Activated T-helper 1 cell treated with Interleukin-2 at 50 U/mL for 16 hours (primary cell): ENCODE results near the gene SPATA24.
A peak's percentile ranks its signal among the peaks of the same experiment; 100 is the strongest.
"Not testable (repeated sequence)": the region's sequence is repeated elsewhere in the genome, so short reads cannot be mapped to it uniquely, and the experiment has no call there.

Experiments used
- DNase-seq: peaks from one replicate; pipeline ENCODE4 v3.0.0-alpha.2; 2020; ENCODE audit warnings: low read depth

Gene SPATA24, protein sequence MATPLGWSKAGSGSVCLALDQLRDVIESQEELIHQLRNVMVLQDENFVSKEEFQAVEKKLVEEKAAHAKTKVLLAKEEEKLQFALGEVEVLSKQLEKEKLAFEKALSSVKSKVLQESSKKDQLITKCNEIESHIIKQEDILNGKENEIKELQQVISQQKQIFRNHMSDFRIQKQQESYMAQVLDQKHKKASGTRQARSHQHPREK

DNA sequence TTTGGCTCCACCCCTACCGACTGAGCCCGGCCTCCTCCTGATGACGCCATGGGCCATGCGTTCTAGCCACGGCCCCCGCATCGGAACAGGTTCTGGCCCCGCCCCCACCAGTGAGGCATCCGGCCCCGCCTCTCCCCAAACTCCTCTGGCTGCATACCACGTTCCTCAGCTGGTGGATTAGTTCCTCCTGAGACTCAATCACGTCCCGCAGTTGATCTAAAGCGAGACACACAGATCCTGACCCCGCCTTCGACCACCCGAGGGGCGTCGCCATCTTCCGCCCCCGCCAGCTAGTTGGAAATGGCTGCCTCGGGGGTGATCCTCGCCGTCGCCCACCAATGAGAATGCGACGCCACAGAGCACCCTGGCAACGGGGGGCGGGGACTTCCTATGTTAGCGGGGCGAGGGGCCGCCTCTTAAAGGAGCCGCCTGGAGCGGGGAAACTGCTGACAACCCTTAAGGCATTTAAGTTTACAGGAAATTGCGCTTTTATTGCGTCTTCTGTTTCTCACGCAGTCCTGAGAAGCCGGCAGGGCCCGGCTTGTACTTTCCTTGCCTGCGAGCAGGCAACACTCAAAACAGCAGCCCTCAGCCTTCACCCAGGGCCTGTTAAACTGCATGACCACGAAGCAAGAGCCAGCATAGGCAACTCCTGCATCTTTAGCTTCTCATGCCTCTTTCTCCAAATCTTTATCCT lies at the start of gene SPATA24:
Gene SPATA24 (minus strand): TSS at position 303 of the 697 bp plus-strand sequence. CDS start 29 bp downstream, at position 274.
- peak; percentile 96 for DNase-seq

DNA sequence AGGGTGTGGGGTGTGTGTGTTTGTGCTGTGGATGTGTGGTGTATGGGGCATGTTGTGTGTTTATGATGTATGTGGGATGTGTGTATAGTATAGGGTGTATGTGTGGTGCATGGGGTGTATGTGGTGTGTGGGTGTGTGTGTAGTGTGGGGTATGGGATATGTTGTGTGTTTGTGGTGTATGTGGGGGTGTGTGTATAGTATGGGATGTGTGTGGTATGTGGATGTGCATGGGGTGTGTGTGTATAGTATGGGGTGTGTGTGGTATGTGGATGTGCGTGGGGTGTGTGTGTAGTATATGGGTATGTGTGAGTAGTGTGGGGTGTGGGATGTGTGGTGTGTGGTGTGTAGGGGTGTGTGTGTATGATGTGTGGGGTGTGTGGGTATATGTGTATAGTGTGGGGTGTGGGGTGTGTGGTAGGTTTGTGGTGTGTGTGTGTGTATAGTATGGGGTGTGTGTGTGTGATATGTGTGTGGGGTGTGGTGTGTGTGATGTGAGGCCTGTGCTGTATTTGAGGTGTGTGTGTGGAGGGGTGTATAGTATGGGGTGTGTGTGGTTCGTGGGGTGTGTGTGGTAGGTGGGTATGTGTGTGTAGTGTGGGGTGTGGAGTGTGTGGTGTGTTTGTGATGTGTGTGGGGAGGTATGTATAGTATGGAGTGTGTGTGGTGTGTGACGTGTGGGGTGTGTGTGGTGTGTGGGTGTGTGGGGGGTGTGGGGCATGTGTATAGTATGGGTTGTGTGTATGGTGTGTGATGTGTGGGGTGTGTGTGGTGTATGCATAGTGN lies 48.2 kb upstream of the SPATA24 start:
- no peak for DNase-seq

DNA sequence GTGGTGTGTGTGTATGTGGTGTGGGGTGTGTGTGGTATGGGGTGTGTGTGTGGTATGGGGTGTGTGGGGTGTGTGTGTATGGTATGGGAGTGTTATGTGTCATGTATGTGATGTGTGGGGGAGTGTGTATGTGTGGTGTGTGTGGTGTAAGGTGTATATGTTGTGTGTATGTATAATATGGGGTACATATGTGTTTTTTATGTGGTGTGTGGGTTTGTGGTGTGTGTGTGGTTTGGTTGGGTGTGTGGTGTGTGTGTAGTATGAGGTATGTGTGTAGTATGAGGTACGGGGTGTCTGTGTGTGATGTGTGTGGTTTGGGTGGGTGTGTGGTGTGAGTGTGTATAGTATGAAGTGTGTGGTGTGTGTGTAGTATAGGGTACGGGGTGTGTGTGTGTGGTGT lies 47.3 kb upstream of the SPATA24 start:
- DNase-seq: no peak

DNA sequence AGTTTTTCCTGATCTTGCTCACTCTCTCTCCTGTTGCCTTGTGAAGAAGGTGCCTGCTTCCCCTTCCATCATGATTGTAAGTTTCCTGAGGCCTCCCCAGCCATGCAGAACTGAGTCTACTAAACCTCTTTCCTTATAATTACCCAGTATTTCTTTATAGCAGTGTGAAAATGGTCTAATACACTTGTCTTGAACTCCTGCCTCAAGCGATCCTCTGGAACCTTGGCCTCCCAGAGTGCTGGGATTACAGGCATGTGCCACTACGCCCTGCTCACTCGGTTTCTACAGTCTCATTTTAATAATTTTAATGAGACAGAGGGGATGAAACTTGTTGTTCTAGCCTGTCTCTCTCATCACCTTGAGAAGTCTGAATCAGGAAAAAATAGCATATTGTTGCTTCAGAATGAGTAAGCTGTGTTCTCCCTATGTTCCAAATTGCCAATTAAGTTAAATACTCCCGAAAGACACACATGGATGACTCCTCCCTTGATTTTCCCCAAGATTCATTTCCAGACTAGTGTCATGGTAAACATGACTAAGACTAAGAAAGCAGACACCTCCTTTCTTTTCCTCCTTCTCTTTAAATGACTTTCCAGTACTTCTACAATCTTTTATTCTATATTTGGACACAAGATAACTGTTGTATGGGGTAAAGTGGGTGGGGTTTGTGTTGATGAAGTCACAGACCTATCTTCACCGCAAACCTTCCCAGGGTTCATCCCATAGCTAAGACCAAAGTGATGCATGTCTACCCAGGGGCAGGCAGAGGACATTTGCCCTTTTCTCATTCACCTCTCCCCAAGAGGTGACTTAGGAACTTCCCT lies 43.3 kb upstream of the SPATA24 start:
- no peak for DNase-seq

DNA sequence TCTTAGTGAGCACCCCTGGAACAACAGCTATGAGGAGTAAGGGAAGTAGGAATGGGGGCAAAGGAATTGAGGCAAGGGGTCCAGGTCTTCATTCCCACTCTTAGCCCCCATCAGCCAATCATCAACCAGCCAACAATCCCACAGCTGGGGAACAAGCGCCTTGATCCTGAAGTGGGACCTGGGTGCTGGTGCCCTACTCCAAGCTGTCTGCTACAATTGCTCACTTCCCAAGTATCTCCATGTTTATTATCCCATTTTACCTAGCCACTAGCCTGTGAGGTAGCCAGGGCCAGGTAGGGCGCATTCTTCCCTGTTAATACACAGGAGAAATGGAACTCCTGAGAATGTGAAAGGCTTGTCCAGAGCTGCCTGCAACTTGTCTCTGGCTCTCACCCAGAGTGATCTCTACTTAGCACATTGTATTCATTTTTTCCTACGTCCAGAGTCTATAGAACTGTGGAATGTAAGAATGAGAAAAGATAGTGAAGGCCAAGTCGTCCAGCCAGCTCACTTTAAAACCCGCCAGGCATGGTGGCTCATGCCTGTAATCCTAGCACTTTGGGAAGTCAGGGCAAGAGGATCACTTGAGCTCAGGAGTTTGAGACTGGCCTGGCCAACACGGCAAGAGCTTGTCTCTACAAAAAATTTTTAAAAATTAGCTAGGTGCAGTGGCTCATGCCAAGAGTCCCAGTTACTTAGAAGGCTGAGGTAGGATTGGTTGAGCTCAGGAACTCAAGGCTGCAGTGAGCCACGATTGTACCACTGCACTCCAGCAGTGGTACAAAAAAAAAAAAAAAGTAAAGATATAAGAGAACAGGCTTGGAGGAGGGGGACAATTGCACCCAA lies 41.7 kb upstream of the SPATA24 start:
- DNase-seq: no peak

DNA sequence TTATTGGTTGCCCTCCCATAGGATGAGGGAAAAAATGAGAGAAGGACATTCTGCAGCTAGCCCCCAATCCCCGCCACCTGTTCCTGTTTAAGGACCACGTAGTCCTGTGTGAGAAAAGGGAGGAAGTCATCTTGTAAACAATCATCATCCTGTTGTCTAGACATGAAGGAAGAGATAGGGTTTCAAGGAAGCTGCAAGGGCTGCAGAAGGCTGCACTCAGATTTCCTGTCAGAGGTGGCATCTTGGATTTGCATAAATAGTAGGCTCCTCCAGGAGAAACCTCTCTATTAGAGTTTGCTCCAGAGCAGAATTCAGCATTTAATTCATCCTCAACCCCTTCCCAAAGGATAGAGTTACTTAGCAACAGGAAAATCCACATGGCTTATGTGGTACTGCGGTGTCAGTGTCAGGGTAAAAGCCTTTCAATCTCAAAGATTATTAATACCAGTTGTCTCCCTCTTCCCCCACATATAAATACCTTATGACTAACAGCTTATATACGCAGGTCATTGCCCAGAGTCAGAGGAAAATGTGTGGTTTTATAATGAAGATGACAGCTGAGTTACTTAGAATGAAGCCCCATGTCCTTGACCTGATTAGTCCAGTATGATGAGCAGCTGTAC lies 40.1 kb upstream of the SPATA24 start:
- no peak for DNase-seq

DNA sequence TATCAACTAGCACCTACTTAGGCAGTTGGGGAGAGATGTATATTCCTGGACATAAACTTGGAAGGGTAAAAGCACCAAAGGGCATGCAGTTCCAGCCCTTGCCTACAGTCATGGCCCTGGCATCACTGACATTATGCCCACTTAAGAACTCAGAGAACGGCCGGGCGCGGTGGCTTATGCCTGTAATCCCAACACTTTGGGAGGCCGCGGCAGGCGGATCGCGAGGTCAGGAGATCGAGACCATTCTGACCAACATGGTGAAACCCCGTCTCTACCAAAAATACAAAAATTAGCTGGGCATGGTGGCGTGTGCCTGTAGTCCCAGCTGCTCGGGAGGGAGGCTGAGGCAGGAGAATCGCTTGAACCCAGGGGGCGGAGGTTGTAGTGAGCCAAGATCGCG lies 36.5 kb upstream of the SPATA24 start:
- not testable (repeated sequence) for DNase-seq

DNA sequence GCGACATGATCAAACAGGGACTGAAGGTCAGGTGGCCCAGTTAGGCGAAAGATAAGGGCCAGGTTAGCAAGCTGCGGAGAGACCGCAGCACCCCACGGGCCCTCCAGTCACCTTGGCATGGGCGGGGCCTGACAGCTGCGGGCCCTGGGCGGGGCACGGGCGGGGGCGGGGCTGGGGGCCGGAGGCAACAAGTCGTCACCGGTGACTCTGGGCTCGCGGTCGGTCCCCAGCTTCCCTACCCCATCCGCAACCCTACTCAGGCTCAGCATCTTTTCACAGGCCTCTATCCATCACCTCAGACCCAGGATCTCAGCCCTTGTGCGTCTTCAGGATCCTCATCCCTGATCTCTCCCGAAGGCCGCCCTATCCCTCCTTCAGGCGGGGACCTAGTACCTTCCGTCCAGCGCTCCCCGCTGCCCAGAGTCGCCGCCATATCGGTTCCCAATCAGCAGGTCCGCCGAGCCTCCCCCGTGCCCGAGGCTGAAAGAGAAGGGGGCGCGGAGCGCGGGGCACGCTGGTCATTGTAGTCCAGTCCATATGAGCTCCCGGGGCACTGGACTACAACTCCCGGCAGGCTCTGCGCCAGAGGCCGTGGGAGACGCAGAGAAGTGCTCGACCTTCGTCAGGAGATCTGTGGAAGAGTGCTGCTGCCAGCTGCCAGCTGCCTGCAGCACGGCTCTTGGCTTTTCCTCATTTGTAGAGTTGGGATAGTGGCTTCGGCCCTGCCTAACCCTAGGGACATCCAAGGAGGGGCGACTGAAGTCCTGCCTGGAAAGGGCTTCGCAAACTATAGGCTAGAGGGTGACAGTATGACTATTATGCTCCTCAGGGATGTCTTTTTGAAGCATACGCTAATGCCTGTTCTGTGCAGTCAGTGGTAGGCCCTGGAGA lies 35.4 kb upstream of the SPATA24 start, which contains the start of gene DNAJC18:
Gene DNAJC18 (minus strand): TSS at position 513 of the 891 bp plus-strand sequence. CDS start 80 bp downstream, at position 433.
- DNase-seq: peak; percentile 77

DNA sequence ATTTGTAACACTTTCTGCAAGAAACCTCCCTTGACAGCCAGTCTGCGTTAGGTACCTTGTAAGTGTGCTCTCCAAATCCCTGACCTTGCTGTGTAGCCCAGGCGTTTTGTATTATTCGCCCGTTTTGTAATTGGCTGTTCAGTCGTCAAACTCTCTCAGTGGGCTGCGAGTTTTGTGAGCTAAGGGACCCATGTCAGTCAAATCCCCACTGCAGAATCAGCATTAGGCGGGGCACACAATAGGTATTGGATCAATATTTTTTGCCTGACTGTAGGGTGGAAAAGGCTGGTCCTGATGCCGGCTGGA lies 34.8 kb upstream of the SPATA24 start:
- DNase-seq: no peak

DNA sequence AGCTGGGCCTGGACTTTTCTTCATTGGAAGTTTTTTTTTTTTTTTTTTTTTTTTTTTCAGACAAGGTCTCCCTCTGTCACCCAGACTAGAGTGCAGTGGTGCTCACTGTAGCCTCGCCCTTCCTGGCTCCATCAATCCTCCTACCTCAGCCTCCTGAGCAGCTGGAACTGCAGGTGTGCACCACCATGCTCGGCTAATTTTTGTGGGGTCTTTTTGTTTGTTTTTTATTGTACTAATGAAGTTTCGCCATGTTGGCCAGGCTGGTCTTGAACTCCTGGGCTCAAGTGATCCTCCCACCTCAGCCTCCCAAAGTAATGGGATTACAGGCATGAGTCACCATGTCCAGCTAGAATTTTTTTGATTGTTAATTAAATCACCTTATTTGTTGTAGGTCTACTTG lies 31.8 kb upstream of the SPATA24 start:
- no peak for DNase-seq

DNA sequence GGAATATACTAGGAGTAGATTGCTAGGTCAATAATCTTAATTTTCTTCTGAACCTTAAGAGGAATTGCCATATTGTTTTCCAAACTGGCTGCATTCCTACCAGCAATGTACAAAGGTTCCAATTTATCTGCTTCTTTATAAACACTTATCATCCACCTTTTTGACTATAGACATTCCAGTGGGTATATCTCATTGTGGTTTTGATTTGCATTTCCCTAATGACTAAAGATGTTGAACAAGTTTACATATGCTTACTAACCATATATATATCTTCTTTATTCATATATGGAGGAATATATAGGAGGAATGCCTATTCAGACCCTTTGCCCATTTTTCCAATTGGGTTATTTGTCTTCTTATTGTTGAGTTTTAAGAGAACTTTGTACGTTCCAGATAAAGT lies 27.8 kb upstream of the SPATA24 start:
- DNase-seq: no peak

DNA sequence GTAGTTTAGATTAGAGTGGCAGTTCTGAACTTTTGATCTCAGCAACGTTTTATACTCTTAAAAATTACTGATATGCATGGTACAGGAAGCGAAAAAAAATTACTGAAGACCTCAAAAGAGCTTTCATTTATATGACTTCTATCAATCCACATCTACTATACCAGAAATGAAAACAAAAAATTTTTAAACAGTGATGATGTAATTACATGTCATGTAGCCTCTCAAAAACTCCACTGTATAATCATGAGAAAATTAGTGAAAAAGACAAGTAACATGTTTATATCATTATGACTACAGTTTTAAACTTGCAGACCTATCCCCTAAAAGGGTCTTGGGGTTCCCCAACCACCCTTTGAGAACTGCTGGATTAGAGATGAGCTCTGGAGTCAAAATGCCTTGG lies 26.1 kb upstream of the SPATA24 start:
- DNase-seq: no peak

DNA sequence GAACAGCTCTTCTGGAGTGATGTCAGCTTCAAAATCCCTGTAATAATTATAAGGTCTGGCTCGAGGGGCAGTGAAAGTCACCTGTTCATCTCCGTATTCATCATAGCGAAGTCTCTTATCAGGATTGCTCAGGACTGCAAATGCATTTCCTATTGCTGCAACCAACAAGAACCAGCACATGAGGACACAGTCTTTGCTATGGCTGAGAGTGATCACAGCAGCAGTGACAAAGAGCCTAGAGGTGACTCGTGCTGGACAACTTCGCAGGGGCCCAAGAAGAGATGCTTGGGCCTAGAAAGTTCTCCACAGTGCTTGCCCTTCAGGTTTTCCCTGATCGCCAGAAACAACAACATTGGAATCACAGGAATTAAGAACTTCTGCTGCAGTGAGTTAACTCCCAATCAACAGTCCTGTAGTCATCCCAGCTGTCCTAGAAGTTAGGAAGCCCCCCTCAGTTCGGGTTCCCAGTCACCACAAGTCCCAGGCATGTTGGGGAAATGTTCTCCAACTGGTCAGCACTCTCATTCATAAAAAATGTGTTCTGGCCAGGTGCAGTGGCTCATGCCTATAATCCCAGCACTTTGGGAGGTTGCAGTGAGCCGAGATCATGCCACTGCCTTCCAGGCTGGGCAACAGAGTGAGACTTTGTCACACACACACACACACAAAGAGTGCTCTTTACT lies 22.5 kb upstream of the SPATA24 start:
- no peak for DNase-seq

DNA sequence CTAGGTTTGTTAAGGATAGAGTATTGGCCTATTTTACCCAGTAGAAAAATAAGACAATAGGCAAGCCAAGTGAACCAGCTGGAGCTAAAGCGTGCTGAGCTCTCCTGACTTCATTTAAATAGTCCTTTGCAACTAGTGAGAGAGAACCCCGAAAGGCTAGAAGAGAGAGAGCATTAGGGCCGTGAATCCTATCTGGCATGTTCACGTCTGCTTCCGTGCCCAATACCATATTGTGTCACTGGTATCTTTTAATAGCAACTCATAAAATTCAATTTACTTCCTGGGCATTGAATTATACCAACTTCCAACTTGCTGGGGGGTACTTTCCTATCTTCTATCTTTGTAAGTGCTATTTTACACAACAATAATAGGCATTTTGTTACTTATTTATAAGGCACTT lies 21.6 kb upstream of the SPATA24 start:
- no peak for DNase-seq

DNA sequence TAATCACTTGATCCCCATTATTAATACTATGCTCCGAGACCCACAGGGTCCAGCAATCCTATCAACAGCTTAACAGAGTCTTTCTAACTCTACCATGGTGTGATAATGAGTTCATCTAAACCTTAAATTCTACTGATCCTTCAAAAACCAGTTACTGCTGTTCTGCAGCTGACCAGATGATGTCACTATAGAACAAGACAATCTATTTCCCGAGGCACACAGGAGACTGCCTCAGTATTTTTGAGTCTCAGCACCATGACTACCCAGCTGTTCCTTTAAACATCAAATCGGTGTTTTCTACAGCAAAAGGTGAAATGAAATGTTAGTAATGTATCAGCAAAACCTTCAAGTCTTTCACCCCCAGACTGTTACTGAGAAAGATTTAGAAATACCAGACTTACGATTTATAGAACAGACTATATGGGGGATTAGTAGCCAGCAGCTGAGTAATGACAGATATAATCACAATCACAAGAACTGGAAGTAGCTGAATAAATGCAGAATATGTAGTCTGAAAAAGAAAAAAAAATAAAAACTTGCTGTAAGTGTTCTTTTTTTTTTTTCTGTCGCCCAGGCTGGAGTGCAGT lies 18.5 kb upstream of the SPATA24 start:
- DNase-seq: no peak

DNA sequence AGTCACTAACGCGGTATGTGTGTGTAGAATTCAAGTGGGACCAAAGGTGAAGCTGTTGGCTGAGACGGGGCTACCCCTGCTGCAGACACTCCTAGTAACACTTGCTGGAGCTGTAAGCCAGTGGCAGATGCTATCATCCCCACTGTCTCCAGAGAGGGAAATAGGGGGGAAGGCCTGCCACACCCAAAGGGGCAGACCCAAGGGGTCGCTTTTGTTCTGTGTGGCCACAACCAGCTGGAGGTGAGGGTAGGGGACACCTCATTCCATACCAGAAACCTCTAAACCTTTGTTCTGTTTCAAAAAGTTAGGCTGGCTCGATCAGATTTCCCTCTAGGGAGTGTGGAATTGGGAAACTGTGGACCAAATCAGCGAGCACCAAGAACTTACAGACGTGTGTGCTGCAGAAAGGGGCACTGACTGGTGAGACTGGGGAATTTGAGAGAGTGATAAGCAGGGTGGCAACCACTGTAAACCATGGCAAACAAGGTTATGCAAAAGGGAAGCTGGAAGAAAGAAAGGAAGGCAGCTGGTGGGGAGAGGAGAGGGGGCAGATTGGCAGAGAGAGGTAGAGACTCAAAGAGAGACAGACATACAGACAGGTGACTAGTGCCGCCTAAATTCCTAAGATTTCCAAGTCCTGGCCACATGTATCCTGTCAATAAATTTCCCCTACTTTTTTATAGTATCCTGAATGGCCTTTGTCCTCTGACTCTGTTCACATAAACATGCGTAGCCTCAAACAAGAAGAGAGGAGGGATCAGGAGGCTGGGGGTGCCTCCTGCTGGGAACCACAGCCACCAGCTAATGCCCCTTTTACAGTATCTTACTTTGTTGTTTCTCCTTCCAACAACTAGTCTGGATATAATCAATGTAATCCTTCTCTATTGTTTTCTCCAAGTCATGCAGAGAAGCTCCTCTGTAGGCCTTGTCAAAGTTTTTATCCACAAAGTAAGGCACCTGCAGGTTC lies 15.6 kb upstream of the SPATA24 start:
- DNase-seq: no peak

DNA sequence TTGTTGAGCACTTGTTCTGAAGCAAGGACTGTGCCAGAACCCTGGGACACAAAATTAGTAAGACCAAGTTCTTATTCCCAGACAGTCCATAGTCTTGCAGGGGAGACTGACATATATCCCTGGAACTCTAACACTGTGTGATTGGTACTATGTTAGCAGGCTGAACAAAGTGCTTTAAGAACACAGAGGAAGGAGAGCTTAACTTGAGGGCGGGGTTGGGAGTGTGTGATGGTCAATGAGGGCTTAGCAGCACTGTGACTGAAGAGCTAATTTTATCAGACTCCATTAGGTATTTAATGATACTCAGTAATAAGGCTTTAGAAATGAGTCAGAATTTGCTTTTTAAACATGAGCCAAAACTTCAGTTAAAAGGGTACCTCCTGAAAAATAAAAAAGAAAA lies 14.9 kb upstream of the SPATA24 start:
- no peak for DNase-seq

DNA sequence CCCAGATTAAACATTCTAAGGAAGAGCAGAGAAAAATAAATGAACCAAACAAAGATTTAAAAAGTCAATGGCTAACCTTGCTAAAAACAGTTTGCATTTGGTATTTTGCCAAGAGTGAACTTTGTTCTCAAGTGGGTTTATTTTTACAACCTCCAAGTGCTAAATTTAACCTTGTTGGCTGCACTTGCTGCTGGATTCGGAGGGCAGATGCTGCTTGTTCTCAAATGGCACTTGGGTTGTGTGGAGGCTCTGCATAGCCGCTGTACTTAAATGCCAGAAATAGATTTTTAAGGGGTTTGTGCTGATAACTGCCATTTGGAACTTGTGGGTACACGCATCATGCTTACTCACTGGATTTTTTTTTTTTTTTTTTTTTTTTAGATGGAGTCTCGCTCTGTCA lies 13.3 kb upstream of the SPATA24 start:
- no peak for DNase-seq
